GOT3 (cell line): ENCODE measurements around the gene ZC3HAV1.
"Not testable (repeated sequence)": the region's sequence is repeated elsewhere in the genome, so short reads cannot be mapped to it uniquely, and the experiment has no call there.

Source experiments
- DNase-seq: peaks from one replicate; lab custom pipeline; 2025; ENCODE audit warnings: mixed read lengths; lab: John Stamatoyannopoulos, UW

The ZC3HAV1 gene

GRCh38 chr7:139086454-139086853 is 23.1 kb downstream of the ZC3HAV1 start:
- no peak for DNase-seq

- DNase-seq: no peak
These were observed 24.8 kb downstream of the ZC3HAV1 start for GRCh38 chr7:139084709-139085108.

- no peak for DNase-seq
These were observed 27.9 kb downstream of the ZC3HAV1 start for GRCh38 chr7:139081584-139081983.

- no peak for DNase-seq
These were observed 28.6 kb downstream of the ZC3HAV1 start for GRCh38 chr7:139080905-139081304.

GRCh38 chr7:139079861-139080260 is 29.7 kb downstream of the ZC3HAV1 start:
- no peak for DNase-seq

GRCh38 chr7:139078911-139079310 is 30.6 kb downstream of the ZC3HAV1 start:
- no peak for DNase-seq

GRCh38 chr7:139078399-139078798 is 31.1 kb downstream of the ZC3HAV1 start:
- DNase-seq: no peak

GRCh38 chr7:139077706-139078105 is 31.8 kb downstream of the ZC3HAV1 start:
- not testable (repeated sequence) for DNase-seq

- DNase-seq: no peak
These were observed 33.4 kb downstream of the ZC3HAV1 start for GRCh38 chr7:139075871-139076686.

GRCh38 chr7:139075031-139075652 is 34.4 kb downstream of the ZC3HAV1 start:
- DNase-seq: no peak

- DNase-seq: no peak
These were observed 36.7 kb downstream of the ZC3HAV1 start for GRCh38 chr7:139072796-139073195.

- no peak for DNase-seq
These were observed 37.8 kb downstream of the ZC3HAV1 start for GRCh38 chr7:139071680-139072079.

- DNase-seq: no peak
These were observed 40.7 kb downstream of the ZC3HAV1 start for GRCh38 chr7:139068544-139069399.

GRCh38 chr7:139066315-139066714 is 43.2 kb downstream of the ZC3HAV1 start:
- no peak for DNase-seq

- no peak for DNase-seq
These were observed 44.2 kb downstream of the ZC3HAV1 start for GRCh38 chr7:139065323-139065722.

- DNase-seq: no peak
These were observed 48.1 kb downstream of the ZC3HAV1 start for GRCh38 chr7:139061416-139061815.

- DNase-seq: no peak
These were observed 48.8 kb downstream of the ZC3HAV1 start for GRCh38 chr7:139060695-139061237.

GRCh38 chr7:139059905-139060304 is 49.6 kb downstream of the ZC3HAV1 start:
- DNase-seq: no peak

- DNase-seq: no peak
These were observed 50.6 kb downstream of the ZC3HAV1 start for GRCh38 chr7:139058943-139059342.

- DNase-seq: no peak
These were observed 53.8 kb downstream of the ZC3HAV1 start for GRCh38 chr7:139055674-139056073.

- not testable (repeated sequence) for DNase-seq
These were observed 54.9 kb downstream of the ZC3HAV1 start for GRCh38 chr7:139054656-139055055.

- DNase-seq: no peak
These were observed 55.4 kb downstream of the ZC3HAV1 start for GRCh38 chr7:139054101-139054500.
